GM10248 (cell line): ENCODE measurements around the gene DECR2.
A peak's percentile ranks its signal among the peaks of the same experiment; 100 is the strongest.
"Not testable (repeated sequence)": the region's sequence is repeated elsewhere in the genome, so short reads cannot be mapped to it uniquely, and the experiment has no call there.

Experiments
- CTCF ChIA-PET: fragments of 300-600 bp; sonication (Branson Sonifier 250); formaldehyde crosslinking; extraction: SDS; loops from one replicate; lab custom pipeline; 2021; ENCODE audit warnings: antibody characterized with exemption; lab: Yijun Ruan, JAX
- POLR2A ChIA-PET: fragments of 350-650 bp; sonication (Branson Sonifier 250); formaldehyde crosslinking; extraction: SDS; loops from one replicate; lab custom pipeline; 2020; ENCODE audit warnings: antibody characterized with exemption; lab: Yijun Ruan, JAX
- DNase-seq: peaks from one replicate; pipeline ENCODE4 v3.0.0; 2012; ENCODE audit errors: extremely low spot score
- CTCF ChIP-seq: IDR thresholded peaks from 2 replicates; pipeline ENCODE4 v1.5.1; 2012; ENCODE audit warnings: mild to moderate bottlenecking, low read depth; ENCODE audit errors: extremely low read depth, missing control alignments, control extremely low read depth

DECR2 gene

GRCh38 chr16:414395-415169, 12.9 kb downstream of the DECR2 start:
- ChIA-PET CTCF (interaction anchor here (1.3 to 3.2 kb wide), 2 partner anchors 11 to 13 kb away, joined by 3 to 12 read pairs; partner anchors contain the start of genes DECR2 and RAB11FIP3), POLR2A (interaction anchor here (0.6 kb wide), 1 partner anchor 13 kb away, joined by 12 read pairs; the partner anchor contains the start of gene DECR2)
- DNase-seq, result peak; percentile 6
- no peak for TF ChIP-seq CTCF

- DNase-seq, POLR2A ChIA-PET: not testable (repeated sequence)
- CTCF ChIA-PET, result interaction anchor here (3.2 kb wide), 1 partner anchor 10 kb away, joined by 12 read pairs; the partner anchor contains the start of gene RAB11FIP3
These were observed 13.4 kb downstream of the DECR2 start for GRCh38 chr16:415170-415498.

GRCh38 chr16:422179-422578, 20.5 kb downstream of the DECR2 start:
- CTCF ChIA-PET, POLR2A ChIA-PET, DNase-seq: not testable (repeated sequence)

- no peak for DNase-seq
- TF ChIP-seq CTCF, result no peak
- POLR2A ChIA-PET, result no interaction called here
- CTCF ChIA-PET, result interaction anchor here (0.8 to 2.9 kb wide), 5 partner anchors 9 to 358 kb away, joined by 3 to 12 read pairs (median 4); partner anchors contain the start of gene DECR2
These were observed 22.4 kb downstream of the DECR2 start for GRCh38 chr16:424033-424622.

- DNase-seq, result no peak
- CTCF ChIA-PET, result interaction anchor here (0.8 to 2.9 kb wide), 5 partner anchors 9 to 358 kb away, joined by 3 to 12 read pairs (median 3); partner anchors contain the start of genes DECR2 and PGAP6
- POLR2A ChIA-PET, result no interaction called here
- TF ChIP-seq CTCF, result no peak
These were observed 23.0 kb downstream of the DECR2 start for GRCh38 chr16:424623-425081.

- DNase-seq, result peak; percentile 96
- TF ChIP-seq CTCF, result no peak
- POLR2A ChIA-PET, result no interaction called here
These were observed 23.5 kb downstream of the DECR2 start, which contains the start of gene RAB11FIP3 for GRCh38 chr16:425082-425718. RAB11FIP3 (plus strand) TSS chr16:425649; CDS start chr16:426007, 358 bp downstream.

GRCh38 chr16:425740-426114, 24.0 kb downstream of the DECR2 start:
- no peak for TF ChIP-seq CTCF
- CTCF ChIA-PET, result interaction anchor here (2.9 kb wide), 1 partner anchor 11 kb away, joined by 12 read pairs; no protein-coding TSS in a partner anchor
- DNase-seq, result no peak
- POLR2A ChIA-PET, result interaction anchor here (1.0 kb wide), 1 partner anchor 217 kb away, joined by 3 read pairs; no protein-coding TSS in a partner anchor

More at GRCh38 chr16:425082-425718, 23.5 kb downstream of the DECR2 start, which contains the start of gene RAB11FIP3:
- CTCF ChIA-PET, result interaction anchor here (0.9 to 2.9 kb wide), 2 partner anchors 11 to 43 kb away, joined by 3 to 12 read pairs; partner anchors contain the start of gene PGAP6
